Bronchial epithelial cell (primary cell): ENCODE data around the gene LMO7. TPM values are rescaled to one million over a fixed set of nuclear protein-coding genes. Genes with fewer than 3 reads are reported as not detected.

ENCODE experiments used
- DNase-seq: peaks from one replicate; pipeline ENCODE4 v3.0.0-alpha.2; 2010; ENCODE audit warnings: low read depth
- FAIRE-seq: peaks from 2 replicates; lab custom pipeline; 2011; peaks lifted over from hg19 to GRCh38; lab: Jason Lieb, UNC
- H3K27me3 ChIP-seq: 2 replicates; pipeline ENCODE4 v1.5.1; 2011; ENCODE audit warnings: low read length; ENCODE audit not compliant: control insufficient read depth, insufficient read depth
- H3K36me3 ChIP-seq: 2 replicates; pipeline ENCODE4 v1.5.1; 2011; ENCODE audit warnings: low read length; ENCODE audit not compliant: control insufficient read depth, insufficient read depth
- H3K4me3 ChIP-seq: 2 replicates; pipeline ENCODE4 v1.5.1; 2011; ENCODE audit warnings: mild to moderate bottlenecking, low read depth, low read length, control low read depth
- total RNA-seq: library from RNA; depleted of rRNA; stranded (reverse); fragments of >200 nt; gene quantifications from 2 replicates; pipeline ENCODE4 v1.2.1, GENCODE V29; 2014
- TF ChIP-seq, protein P1 (sequence below): IDR thresholded peaks from 2 replicates; pipeline ENCODE4 v1.5.1; 2011; ENCODE audit warnings: mild to moderate bottlenecking, moderate library complexity, low read length, control low read depth, inconsistent platforms; ENCODE audit not compliant: insufficient read depth, severe bottlenecking

LMO7 gene
- 150 and 319 TPM in 2 replicates for total RNA-seq

GRCh38 chr13:75635828-75636435 lies at the start of gene LMO7:
LMO7 (plus strand) TSS chr13:75636330; CDS start chr13:75636658, 328 bp downstream.
- TF ChIP-seq, protein P1, sequence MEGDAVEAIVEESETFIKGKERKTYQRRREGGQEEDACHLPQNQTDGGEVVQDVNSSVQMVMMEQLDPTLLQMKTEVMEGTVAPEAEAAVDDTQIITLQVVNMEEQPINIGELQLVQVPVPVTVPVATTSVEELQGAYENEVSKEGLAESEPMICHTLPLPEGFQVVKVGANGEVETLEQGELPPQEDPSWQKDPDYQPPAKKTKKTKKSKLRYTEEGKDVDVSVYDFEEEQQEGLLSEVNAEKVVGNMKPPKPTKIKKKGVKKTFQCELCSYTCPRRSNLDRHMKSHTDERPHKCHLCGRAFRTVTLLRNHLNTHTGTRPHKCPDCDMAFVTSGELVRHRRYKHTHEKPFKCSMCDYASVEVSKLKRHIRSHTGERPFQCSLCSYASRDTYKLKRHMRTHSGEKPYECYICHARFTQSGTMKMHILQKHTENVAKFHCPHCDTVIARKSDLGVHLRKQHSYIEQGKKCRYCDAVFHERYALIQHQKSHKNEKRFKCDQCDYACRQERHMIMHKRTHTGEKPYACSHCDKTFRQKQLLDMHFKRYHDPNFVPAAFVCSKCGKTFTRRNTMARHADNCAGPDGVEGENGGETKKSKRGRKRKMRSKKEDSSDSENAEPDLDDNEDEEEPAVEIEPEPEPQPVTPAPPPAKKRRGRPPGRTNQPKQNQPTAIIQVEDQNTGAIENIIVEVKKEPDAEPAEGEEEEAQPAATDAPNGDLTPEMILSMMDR: no peak
- Histone ChIP-seq H3K36me3 (no peaks in the 10 kb centered on the region), H3K27me3 (no peaks in the 10 kb centered on the region), H3K4me3 (peak within 1 kb of the TSS; percentile 61)
- FAIRE-seq: no peak
- DNase-seq: no peak

DNA sequence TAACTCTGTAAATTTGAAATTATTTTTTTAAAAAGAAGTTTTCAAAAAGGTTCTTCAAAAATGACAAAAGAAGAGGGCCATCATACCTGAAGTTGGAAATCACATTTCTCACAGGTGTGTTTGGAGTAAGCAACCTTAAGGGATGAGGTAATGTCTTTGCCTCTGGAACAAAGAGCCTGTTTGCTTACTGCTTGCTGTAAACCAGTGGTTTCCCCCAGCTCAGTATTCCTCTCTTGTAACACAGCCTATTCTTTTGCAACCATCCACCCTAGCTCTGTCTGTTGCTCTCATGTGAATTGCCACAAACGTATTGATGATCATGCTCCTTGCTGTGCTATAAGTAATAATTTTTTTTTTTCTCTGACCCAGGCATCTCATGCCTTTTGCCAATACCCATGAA lies 48.5 kb upstream of the LMO7 start:
- FAIRE-seq (no peak), DNase-seq (peak; percentile 2)
- H3K4me3 ChIP-seq: no peak overlapping the region
- TF ChIP-seq, protein P1: no peak
- peaks cover 7% of the 10 kb centered on the region for H3K36me3 ChIP-seq
- no peaks in the 10 kb centered on the region for H3K27me3 ChIP-seq

DNA sequence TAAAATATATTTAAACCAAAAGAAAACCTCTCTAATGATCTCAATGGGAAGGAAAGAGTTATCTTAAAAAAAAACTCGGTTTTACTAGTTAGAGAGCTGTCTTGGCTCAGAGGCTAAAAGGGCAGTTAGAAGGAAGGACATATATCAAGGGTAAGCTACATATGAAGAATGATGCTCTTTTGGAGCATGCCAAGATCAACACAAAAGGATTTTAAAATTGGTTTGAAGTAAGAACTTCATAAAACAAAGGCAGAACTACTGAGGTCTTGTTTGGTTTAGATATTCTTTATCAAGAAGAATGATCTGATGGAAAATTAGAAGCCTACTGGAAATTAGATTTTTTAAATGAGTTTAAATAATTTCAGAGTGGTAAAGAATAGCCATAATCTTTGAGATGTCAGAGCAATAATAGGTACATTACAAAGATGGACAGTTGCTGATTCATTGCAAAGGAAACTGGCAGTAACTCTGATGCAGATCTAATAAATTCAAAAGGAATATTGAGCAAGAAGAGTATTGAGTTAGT lies 39.4 kb upstream of the LMO7 start:
- H3K27me3 ChIP-seq: no peaks in the 10 kb centered on the region
- no peak for FAIRE-seq
- DNase-seq: no peak
- H3K36me3 ChIP-seq: no peaks in the 10 kb centered on the region
- H3K4me3 ChIP-seq: no peak overlapping the region
- TF ChIP-seq, protein P1: no peak

- DNase-seq (no peak), FAIRE-seq (no peak)
- TF ChIP-seq, protein P1: no peak
- H3K4me3 ChIP-seq: no peak overlapping the region
- no peaks in the 10 kb centered on the region for H3K27me3 ChIP-seq
- peaks cover 3% of the 10 kb centered on the region for H3K36me3 ChIP-seq
Measured at GRCh38 chr13:75600371-75600770, 35.8 kb upstream of the LMO7 start.

- Histone ChIP-seq H3K36me3 (peaks cover 3% of the 10 kb centered on the region), H3K4me3 (no peak overlapping the region), H3K27me3 (no peaks in the 10 kb centered on the region)
- no peak for FAIRE-seq
- TF ChIP-seq, protein P1: no peak
- no peak for DNase-seq
Measured at GRCh38 chr13:75603038-75603437, 33.1 kb upstream of the LMO7 start.
